Limb (tissue), 2 donors: ENCODE measurements around the gene FKBP7.
A peak's percentile ranks its signal among the peaks of the same experiment; 100 is the strongest.
"Not testable (repeated sequence)": the region's sequence is repeated elsewhere in the genome, so short reads cannot be mapped to it uniquely, and the experiment has no call there.

Source experiments
- DNase-seq, 2 donors: peaks; one replicate each; pipeline ENCODE4 v3.0.0-alpha.2; 2016; ENCODE audit errors: extremely low spot score in 2 of 2

FKBP7 gene

GRCh38 chr2:178478439-178479274 is at the start of gene FKBP7:
FKBP7 (minus strand) TSS chr2:178478600; CDS start chr2:178478499, 101 bp downstream.
- DNase-seq = peak; percentile 91 to 92

- no peak for DNase-seq
Measured at GRCh38 chr2:178527592-178527991, 49.2 kb upstream of the FKBP7 start.

GRCh38 chr2:178526256-178526655 is 47.9 kb upstream of the FKBP7 start:
- DNase-seq = no peak

- DNase-seq = not testable (repeated sequence)
Measured at GRCh38 chr2:178525460-178525859, 47.1 kb upstream of the FKBP7 start.

DNA sequence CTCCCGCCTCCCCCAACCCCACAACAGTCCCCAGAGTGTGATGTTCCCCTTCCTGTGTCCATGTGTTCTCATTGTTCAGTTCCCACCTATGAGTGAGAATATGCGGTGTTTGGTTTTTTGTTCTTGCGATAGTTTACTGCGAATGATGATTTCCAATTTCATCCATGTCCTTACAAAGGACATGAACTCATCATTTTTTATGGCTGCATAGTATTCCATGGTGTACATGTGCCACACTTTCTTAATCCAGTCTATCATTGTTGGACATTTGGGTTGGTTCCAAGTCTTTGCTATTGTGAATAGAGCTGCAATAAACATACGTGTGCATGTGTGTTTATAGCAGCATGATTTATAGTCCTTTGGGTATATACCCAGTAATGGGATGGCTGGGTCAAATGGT is 46.6 kb upstream of the FKBP7 start:
- not testable (repeated sequence) for DNase-seq

DNA sequence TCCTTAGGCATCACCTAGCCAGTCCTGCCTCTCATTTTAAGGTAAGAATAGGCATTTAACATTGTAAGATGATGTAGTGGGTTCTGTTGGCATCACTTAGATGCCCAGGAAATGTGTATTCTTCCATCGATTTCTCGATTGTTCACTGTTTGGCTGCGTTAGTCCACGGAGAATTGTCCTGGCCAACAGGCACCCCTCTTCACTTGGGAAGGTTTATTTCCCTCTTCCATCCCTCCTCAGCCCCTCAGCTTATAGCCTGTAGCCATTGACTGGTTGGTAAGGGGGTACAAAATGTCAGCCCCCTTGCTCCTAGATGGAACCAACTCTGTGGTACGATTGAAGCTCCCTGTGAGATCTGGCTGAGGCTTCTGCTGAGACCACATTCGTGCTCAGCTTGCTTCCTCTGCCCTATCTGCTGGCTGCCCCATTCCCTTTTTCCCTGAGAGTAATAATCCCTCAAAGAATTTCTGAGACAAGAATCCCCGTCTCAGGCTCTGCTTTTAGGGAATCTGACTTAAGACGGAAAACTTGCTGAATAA is 45.3 kb upstream of the FKBP7 start:
- DNase-seq = no peak

DNA sequence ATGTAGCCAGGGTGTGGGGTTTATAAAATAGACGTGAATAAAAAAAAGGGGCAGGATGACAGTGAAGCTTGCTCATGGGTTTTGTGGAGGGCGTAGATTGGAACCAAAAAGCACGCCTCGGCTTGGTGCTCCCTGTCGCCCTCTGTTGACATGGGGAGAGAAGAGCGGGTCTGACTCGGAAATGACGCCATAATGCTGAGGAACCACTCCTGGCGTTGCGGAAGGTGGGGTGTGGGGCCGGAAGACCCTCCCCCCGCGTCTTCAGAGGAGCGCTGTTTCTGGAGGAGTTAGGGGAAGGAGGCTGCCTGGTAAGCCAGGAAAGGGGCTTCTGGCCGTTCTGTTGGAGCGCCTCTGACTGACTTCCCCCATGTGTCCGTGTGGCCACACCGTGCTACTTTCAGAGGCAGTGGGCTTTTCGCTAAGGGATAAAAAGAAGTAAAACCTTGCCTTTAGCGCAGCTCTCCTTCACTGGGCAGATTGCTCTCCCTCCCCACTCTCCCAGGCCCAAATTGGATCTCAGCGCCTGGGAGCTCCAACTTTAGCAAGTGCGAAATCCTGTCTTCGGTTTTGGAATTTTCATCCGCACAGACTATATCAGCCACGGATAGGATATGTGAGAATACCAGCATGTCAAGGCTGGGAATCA is 44.7 kb upstream of the FKBP7 start:
- DNase-seq = peak; percentile 88 to 90

- DNase-seq = no peak
Measured at GRCh38 chr2:178521304-178522150, 43.1 kb upstream of the FKBP7 start.

GRCh38 chr2:178517496-178517895 is 39.1 kb upstream of the FKBP7 start:
- no peak for DNase-seq

DNA sequence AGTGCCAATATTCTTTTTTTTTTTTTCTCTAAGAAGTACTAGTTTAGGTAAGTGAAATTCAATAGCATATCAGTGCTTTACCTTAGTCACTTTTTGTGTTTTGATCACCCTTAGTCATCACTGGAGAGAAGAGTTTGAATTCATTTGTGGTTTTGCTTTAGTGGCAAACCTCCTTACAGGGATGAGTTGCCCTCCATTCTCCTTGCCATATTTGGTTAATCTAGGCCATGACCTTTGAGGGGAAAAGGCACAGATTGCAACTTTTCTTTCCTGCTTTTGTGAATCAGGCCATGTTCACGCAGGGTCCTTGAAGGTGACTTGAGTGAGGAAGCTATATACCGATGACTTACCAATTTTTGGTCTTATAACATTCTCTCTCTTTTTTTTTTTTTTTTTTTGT is 36.3 kb upstream of the FKBP7 start:
- no peak for DNase-seq

- no peak for DNase-seq
Measured at GRCh38 chr2:178513876-178514275, 35.5 kb upstream of the FKBP7 start.

DNA sequence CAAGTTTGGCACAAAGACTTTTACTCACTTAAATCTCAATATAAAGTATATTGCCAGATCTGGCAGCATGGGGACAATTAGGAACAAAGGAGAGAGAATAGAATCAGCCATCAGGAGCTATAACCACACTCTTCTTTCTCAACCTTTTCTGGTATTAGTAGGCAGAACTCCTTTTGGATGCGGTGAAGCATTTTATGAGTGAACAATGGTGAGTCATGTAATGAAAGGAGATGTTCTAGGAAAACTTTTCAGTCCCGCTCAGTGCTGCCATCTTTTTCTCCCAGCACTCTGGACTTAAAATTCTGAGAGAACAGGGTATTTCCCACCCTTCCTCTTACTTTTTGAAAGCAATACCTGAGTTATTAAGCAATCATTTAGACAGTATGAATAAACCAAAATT is 34.1 kb upstream of the FKBP7 start:
- no peak for DNase-seq

DNA sequence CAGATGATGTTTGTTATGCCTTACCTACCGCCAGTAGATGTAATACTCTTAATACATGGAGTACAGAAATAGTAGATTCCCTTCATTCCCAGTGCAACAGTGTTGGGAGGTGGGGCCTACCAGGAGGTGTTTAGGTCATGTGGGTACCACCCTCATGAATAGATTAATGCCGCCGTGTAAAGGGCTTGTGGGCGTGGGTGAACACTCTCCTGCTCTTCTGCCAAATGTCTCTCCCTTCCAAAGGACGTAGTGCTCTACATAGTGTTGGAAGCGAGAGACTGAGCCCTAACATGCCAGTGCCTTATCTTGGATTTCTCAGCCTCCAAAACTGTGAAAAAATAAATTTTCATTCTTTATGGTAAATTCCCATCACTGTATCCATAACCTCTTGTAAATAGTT is 32.0 kb upstream of the FKBP7 start:
- DNase-seq = no peak

DNA sequence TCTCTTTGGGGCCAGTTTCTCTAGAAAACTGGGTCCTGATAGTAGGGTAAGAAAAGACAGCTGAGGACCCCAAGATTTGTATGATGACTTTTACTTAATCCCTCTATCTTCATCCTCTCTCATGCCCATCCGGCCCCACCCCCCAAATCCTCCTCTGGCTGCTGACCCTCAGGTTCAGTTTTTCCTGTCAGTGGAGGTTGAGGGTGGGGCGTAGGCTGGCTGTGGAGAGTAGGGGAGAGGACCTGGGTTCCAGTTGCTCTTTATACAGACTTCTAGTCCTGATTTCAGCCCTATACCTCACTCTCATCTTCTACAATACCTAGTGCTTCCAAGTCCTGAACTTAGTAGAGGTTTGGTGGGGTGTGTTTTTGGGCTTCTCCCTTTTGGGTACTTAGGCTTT is 30.2 kb upstream of the FKBP7 start:
- DNase-seq = no peak

GRCh38 chr2:178506949-178507348 is 28.5 kb upstream of the FKBP7 start:
- no peak for DNase-seq

DNA sequence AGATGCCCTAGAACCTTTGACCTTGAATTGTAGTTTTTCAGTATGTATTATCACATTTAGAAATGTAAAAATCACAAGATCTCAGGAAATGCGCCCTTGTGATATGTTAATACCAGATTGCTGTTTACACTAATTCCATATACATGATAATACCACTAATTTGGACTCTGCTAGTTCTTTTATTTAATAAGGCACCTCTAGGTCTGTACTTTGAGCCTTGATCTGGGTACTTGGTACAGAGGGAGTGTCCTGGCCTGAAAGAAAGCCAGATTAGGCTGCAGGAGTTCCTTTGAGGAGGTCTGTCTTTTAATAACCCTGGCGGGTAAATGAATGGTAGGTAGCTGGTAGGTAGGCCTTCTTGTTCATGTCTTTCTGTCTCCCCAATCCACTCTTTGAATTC is 28.1 kb upstream of the FKBP7 start:
- no peak for DNase-seq

DNA sequence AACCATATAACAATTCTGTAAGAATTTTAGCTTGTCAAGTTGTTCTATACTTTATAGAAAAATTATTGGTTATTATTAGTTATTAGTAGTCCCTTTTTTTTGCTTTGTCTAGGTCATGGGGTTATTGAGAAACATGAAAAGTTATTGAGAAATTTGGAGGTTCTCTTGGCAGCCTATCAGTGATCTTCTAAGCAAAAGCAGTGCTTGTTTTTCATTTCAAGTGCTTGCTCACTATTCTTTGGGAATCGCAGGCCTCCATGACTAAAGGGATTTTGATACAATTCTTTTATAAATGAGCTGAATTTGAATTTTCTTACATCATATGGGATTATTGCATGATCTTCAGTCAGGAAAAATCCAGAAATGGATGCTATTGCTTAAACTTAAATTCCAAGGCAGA is 27.7 kb upstream of the FKBP7 start:
- no peak for DNase-seq

GRCh38 chr2:178502751-178503150 is 24.4 kb upstream of the FKBP7 start:
- no peak for DNase-seq

DNA sequence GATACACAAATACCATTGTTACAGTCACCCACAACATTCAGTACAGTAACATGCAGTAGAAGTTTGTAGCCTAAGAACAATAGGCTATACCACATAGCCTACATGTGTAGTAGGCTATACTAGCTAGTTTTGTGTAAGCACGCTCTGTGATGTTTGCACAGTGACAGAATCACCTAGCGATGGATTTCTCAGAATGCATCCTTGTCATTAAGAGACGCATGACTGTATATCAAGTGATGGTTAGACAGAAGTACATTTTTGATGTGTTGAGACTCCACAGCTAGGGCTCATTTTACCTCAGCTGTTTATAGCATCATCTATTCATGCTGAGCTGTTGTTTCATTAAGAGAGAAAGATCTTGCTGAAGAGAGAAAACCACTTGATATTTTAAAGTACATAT is 21.2 kb upstream of the FKBP7 start:
- DNase-seq = no peak

- no peak for DNase-seq
Measured at GRCh38 chr2:178498137-178498536, 19.7 kb upstream of the FKBP7 start.

DNA sequence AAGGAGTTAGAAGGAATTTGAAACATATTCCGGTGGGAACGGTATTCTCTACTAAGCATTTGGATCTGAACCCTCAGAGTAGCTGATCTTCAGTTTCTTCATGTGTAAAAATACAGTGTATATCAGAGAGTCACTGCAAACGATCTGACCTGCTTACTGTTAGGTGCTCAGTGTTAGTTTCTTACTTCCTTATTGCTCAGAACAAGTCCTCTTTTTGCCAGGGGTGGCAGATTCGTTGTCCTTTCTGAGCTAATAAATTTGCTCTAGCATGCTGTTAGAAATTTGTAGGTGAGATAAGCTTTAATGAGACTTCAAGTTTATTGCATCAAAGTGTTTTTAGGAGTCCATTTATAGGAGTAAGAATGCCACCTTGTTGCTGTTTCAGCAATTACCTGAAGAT is 17.6 kb upstream of the FKBP7 start:
- no peak for DNase-seq

DNA sequence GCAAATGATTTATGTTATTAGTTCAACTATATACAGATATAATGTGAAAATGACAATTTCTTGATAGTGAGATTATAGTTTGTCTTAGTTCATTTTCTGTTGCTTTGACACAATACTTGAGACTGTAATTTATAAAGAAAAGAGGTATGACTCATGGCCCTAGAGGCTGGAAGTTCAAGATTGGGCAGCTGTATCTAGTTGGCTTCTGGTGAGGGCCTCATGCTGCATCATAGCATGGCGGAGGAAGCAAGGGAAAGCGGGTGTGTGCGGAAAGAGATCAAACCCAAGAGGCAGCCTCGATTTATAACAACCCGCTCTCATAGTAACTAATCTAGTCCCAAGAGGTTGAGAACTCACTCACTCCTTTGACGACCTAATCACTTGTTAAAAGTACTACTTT is 13.2 kb upstream of the FKBP7 start:
- DNase-seq = no peak
